Brain microvascular endothelial cell (primary cell): Measurements from ENCODE around the gene FCN3.
"Not testable (repeated sequence)": the region's sequence is repeated elsewhere in the genome, so short reads cannot be mapped to it uniquely, and the experiment has no call there.

Source experiments
- DNase-seq: peaks from one replicate; pipeline ENCODE4 v3.0.0-alpha.2; 2020
- H3K27ac ChIP-seq: fragments of 250-450 bp; sonication (Bioruptor Pico); 2 replicates; pipeline ENCODE4 v1.5.1; 2020; ENCODE audit warnings: mild to moderate bottlenecking, moderate library complexity
- H3K27me3 ChIP-seq: fragments of 250-450 bp; sonication (Bioruptor Pico); replicated peaks from 2 replicates; pipeline ENCODE4 v1.5.1; 2020; ENCODE audit warnings: mild to moderate bottlenecking
- H3K36me3 ChIP-seq: fragments of 250-450 bp; sonication (Bioruptor Pico); replicated peaks from 2 replicates; pipeline ENCODE4 v1.5.1; 2020; ENCODE audit warnings: mild to moderate bottlenecking
- H3K4me3 ChIP-seq: 2 replicates; pipeline ENCODE4 v1.5.1; 2011; ENCODE audit warnings: low read depth, mild to moderate bottlenecking, control low read depth, low read length, moderate library complexity
- in situ Hi-C: cut with HindIII; loops from 2 replicates; pipeline ENCODE4 v1.10.0; 2017; ENCODE audit warnings: low sequenced_read_pairs, low pct_ligation_motif_present
- TF ChIP-seq, protein P1 (sequence below): IDR thresholded peaks from 2 replicates; pipeline ENCODE4 v1.5.1; 2011; ENCODE audit warnings: low read depth, mild to moderate bottlenecking, moderate library complexity, low read length, control low read depth, inconsistent platforms; ENCODE audit errors: missing control alignments

Gene FCN3

DNA sequence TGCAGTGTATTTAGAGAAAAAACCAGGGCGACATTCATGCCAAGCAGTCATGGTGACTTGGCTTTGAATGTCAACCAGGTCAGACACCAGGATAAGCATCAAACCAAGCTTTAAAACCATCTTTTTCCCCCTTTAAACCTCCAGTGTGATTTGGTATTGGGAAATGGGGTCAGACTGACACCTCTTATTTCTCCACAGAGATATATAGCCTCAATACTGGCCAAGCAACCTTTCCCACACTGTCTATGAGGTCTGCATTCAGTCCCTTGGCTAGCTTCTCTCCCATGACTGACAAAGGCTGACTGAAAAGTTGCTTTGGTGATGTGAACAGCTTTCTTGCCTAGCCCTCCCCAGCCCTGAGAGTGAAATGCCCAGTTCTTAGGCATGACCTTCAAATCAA is 39.5 kb upstream of the FCN3 start:
- TF ChIP-seq, protein P1, sequence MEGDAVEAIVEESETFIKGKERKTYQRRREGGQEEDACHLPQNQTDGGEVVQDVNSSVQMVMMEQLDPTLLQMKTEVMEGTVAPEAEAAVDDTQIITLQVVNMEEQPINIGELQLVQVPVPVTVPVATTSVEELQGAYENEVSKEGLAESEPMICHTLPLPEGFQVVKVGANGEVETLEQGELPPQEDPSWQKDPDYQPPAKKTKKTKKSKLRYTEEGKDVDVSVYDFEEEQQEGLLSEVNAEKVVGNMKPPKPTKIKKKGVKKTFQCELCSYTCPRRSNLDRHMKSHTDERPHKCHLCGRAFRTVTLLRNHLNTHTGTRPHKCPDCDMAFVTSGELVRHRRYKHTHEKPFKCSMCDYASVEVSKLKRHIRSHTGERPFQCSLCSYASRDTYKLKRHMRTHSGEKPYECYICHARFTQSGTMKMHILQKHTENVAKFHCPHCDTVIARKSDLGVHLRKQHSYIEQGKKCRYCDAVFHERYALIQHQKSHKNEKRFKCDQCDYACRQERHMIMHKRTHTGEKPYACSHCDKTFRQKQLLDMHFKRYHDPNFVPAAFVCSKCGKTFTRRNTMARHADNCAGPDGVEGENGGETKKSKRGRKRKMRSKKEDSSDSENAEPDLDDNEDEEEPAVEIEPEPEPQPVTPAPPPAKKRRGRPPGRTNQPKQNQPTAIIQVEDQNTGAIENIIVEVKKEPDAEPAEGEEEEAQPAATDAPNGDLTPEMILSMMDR, result no peak
- no peak for DNase-seq
- Histone ChIP-seq H3K27ac (no peak overlapping the region), H3K27me3 (no peaks in the 10 kb centered on the region), H3K4me3 (no peak overlapping the region), H3K36me3 (peaks cover 77% of the 10 kb centered on the region)
- in situ Hi-C loops, result loop anchor here (25.0 kb wide), 1 partner anchor 148 kb away; no protein-coding TSS in a partner anchor

DNA sequence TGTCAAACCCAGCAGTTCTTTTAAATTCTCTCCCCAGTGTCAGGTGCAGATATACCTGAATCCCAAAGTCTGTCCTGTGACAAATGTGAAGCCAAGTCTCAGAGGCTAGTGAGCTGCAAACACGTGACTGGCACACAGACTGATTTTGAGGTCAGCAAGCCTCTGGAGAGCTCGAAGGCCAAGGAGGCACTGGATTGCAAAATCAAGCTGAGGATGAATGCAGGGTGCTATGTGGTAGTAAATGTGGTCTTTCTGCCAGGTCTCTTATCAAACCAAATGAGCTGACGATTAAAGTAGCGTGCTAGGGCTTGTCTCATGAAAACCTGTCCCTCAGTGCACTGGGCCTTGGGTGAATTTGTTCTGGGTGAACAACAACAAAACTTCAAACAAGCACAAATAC is 38.4 kb upstream of the FCN3 start:
- Histone ChIP-seq H3K27ac (no peak overlapping the region), H3K27me3 (no peaks in the 10 kb centered on the region), H3K4me3 (no peak overlapping the region), H3K36me3 (peaks cover 80% of the 10 kb centered on the region)
- no peak for DNase-seq
- TF ChIP-seq, protein P1, result no peak
- in situ Hi-C loops, result loop anchor here (25.0 kb wide), 1 partner anchor 149 kb away; no protein-coding TSS in a partner anchor

DNA sequence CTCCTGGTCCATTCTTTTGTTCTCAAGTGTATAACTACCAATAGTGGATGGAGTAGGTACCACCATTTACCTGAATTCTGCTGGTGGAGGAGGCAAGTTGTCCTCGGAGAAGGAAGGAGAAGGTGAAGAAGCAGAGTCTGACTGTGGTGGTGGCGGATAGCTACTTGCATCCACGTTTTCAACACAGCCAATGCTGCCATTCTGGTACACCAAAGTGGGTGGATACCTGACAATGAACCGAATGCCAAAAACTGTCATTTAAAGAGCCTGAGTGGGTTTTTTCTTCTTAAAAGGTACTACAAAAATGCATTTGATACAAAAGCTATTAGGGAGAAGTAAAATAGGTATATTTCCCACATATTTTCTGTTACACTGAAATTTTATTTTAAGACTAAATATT is 37.9 kb upstream of the FCN3 start:
- Histone ChIP-seq H3K27me3 (no peaks in the 10 kb centered on the region), H3K27ac (no peak overlapping the region), H3K4me3 (no peak overlapping the region), H3K36me3 (peaks cover 82% of the 10 kb centered on the region)
- in situ Hi-C loops, result loop anchor here (25.0 kb wide), 1 partner anchor 150 kb away; no protein-coding TSS in a partner anchor
- DNase-seq, result no peak
- TF ChIP-seq, protein P1, result no peak

DNA sequence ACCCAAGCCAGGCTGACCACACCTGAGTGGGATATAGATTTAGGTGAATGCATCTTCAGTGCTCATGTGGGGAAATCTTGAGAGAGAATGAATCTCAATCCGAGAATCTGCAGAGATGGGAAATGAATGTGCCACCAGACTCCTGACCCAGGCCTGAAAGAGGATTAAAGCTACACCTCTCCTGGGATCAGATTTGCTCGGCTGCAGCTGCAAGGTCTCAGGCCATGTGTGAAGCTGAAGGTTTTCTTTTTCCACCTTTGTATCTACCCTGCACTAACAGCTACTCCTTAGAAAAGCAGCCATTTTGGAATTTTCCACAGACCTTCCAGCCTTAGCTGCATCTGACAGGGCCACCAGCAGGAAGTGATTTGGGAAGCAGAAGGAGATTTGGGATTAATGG is 36.1 kb upstream of the FCN3 start:
- Histone ChIP-seq H3K4me3 (no peak overlapping the region), H3K36me3 (peaks cover 75% of the 10 kb centered on the region), H3K27ac (no peak overlapping the region), H3K27me3 (no peaks in the 10 kb centered on the region)
- no peak for DNase-seq
- in situ Hi-C loops, result loop anchor here (25.0 kb wide), 1 partner anchor 152 kb away; no protein-coding TSS in a partner anchor
- TF ChIP-seq, protein P1, result no peak

DNA sequence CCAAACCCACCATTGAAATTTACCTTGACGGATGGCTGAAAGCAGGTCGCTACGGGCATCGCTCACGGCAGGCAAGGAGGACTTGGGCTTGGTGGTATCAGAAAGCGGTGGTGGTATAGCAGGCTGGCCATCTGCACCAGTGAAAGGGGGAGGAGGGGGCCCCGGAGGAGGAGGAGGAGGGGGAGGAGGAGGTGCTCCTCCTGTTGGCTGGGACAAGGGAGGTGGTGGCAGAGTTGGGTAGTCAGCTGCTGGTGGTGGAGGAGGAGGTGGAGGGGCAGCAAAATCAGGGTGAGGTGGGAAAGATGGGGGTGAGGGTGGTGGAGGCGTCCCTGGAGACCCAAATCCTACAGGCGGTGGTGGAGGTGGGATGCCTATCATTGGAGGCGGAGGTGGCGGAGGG is 35.0 kb upstream of the FCN3 start:
- Histone ChIP-seq H3K36me3 (peaks cover 65% of the 10 kb centered on the region), H3K4me3 (no peak overlapping the region), H3K27me3 (no peaks in the 10 kb centered on the region), H3K27ac (no peak overlapping the region)
- DNase-seq, result no peak
- TF ChIP-seq, protein P1, result no peak
- in situ Hi-C loops, result loop anchor here (25.0 kb wide), 1 partner anchor 153 kb away; no protein-coding TSS in a partner anchor

DNA sequence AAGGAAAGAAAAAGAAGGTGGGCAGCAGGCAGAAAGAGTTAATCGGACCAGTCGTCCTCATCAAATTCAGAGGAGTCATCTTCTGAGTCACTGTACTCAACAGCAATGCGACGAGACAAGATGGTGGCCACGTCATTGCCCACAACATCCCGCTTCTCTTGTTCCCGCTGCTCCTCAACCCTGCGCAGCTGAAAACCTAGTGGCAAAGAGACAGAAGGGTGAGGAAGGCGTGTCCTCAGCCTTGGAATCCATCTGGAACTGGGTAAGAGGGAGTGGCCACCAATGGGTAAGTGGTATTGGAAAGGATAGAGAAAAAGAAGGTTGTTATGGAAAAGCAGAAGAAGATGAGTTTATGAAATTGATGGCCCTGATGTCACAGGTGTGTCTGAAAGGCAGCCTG is 33.5 kb upstream of the FCN3 start:
- in situ Hi-C loops, result loop anchor here (25.0 kb wide), 1 partner anchor 154 kb away; no protein-coding TSS in a partner anchor
- H3K27ac ChIP-seq, result no peak overlapping the region
- H3K27me3 ChIP-seq, result no peaks in the 10 kb centered on the region
- TF ChIP-seq, protein P1, result no peak
- H3K36me3 ChIP-seq, result peaks cover 49% of the 10 kb centered on the region
- DNase-seq, result no peak
- H3K4me3 ChIP-seq, result no peak overlapping the region

DNA sequence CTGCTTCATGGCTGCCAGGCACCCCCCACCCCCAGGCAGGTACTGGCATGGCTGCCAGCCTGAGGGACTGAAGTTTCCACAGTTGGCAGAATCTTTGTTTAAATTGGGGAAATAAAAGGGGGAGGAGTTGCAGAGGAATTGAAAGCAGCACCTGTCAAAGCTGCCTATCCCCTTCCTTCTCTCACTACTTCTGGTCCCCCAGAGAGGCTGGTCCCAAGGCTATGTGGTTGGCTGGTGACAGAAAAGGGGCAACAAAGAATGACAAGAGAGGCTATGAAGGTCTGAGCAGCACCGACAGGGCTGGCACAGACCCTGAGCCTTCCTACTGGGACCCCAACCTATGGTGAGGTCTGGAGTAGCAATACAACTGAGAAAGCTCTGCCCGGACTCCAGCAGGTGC is 32.2 kb upstream of the FCN3 start:
- not testable (repeated sequence) for H3K27ac ChIP-seq, H3K4me3 ChIP-seq, DNase-seq, H3K27me3 ChIP-seq
- peaks cover 37% of the 10 kb centered on the region for H3K36me3 ChIP-seq
- in situ Hi-C loops, result loop anchor here (25.0 kb wide), 1 partner anchor 156 kb away; no protein-coding TSS in a partner anchor
